HG02943 (cell line): ENCODE results near the gene ACAT2.
"Not testable (repeated sequence)": the region's sequence is repeated elsewhere in the genome, so short reads cannot be mapped to it uniquely, and the experiment has no call there.

ENCODE experiments used
- ATAC-seq: cut with Tn5 transposase; IDR thresholded peaks from one replicate; pipeline ENCODE4 v1.9.1; 2021; ENCODE audit warnings: mild to moderate bottlenecking, low read depth, moderate library complexity; ENCODE audit not compliant: unreplicated experiment

Gene ACAT2

GRCh38 chr6:159729598-159730331, 32.1 kb upstream of the ACAT2 start:
- ATAC-seq = no peak

GRCh38 chr6:159730332-159730676, 31.5 kb upstream of the ACAT2 start:
- no peak for ATAC-seq

GRCh38 chr6:159732550-159732949, 29.3 kb upstream of the ACAT2 start:
- not testable (repeated sequence) for ATAC-seq

GRCh38 chr6:159733395-159733794, 28.4 kb upstream of the ACAT2 start:
- not testable (repeated sequence) for ATAC-seq

- ATAC-seq = no peak
These were observed 24.9 kb upstream of the ACAT2 start for GRCh38 chr6:159736908-159737307.

- ATAC-seq = no peak
These were observed 22.5 kb upstream of the ACAT2 start for GRCh38 chr6:159739341-159739740.

- ATAC-seq = no peak
These were observed 19.7 kb upstream of the ACAT2 start for GRCh38 chr6:159742165-159742564.

- no peak for ATAC-seq
These were observed 16.8 kb upstream of the ACAT2 start for GRCh38 chr6:159745081-159745480.

GRCh38 chr6:159746759-159747158, 15.1 kb upstream of the ACAT2 start:
- ATAC-seq = no peak

- ATAC-seq = not testable (repeated sequence)
These were observed 13.7 kb upstream of the ACAT2 start for GRCh38 chr6:159748127-159748526.

GRCh38 chr6:159751448-159751847, 10.4 kb upstream of the ACAT2 start:
- no peak for ATAC-seq

- ATAC-seq = no peak
These were observed 8.6 kb upstream of the ACAT2 start for GRCh38 chr6:159753081-159753872.

GRCh38 chr6:159754401-159754800, 7.4 kb upstream of the ACAT2 start:
- no peak for ATAC-seq

GRCh38 chr6:159754959-159755914, 6.6 kb upstream of the ACAT2 start:
- no peak for ATAC-seq

GRCh38 chr6:159756508-159756907, 5.3 kb upstream of the ACAT2 start:
- ATAC-seq = no peak

GRCh38 chr6:159758031-159759001, 3.5 kb upstream of the ACAT2 start:
- ATAC-seq = no peak

GRCh38 chr6:159759645-159760044, 2.2 kb upstream of the ACAT2 start:
- ATAC-seq = no peak

GRCh38 chr6:159760602-159761057, 1.2 kb upstream of the ACAT2 start:
- no peak for ATAC-seq

- peak; percentile 12 for ATAC-seq
These were observed 544 bp upstream of the ACAT2 start for GRCh38 chr6:159761129-159761872.
